ENCODE data around the gene CYP24A1. TPM values are rescaled to one million over a fixed set of nuclear protein-coding genes. Genes with fewer than 3 reads are reported as not detected.
A peak's percentile ranks its signal among the peaks of the same experiment; 100 is the strongest.

CYP24A1 gene
- total and polyA plus RNA-seq, 2 of the 8 experiments (the other 6 are each of a cell fraction or from before 2014, with no cell fraction given): not detected

- ChIA-PET CTCF (ENCODE audit: partially characterized antibody) (interaction anchor here (0.6 to 23.7 kb wide), 10 partner anchors 10 to 437 kb away, joined by 3 to 591 read pairs (median 4); no protein-coding TSS in a partner anchor), POLR2A (ENCODE audit: partially characterized antibody) (interaction anchor here (1.0 to 1.1 kb wide), 2 partner anchors 77 to 438 kb away, joined by 3 to 4 read pairs; no protein-coding TSS in a partner anchor)
- Histone ChIP-seq H2BK5ac (ENCODE audit: low read depth, low read length) (no peak overlapping the region), H3K79me2 (ENCODE audit: control insufficient read depth in 1 of 2, insufficient read depth in 2 of 2, low read length in 2 of 2) (peaks cover 19 to 63% of the 10 kb centered on the region in 2 experiments), H4K20me1 (replicated peaks in 1 of 2; ENCODE audit: control insufficient read depth in 1 of 2, insufficient read depth in 2 of 2, low read length in 2 of 2) (peaks cover 0 to 10% of the 10 kb centered on the region in 2 experiments), H2AFZ (ENCODE audit: low read length) (no peak overlapping the region), H3K18ac (ENCODE audit: extremely low read depth, low read length) (peak overlapping the region; percentile 9; the same call in 1 of the 2 replicates), H2BK12ac (ENCODE audit: low read depth, low read length) (no peak overlapping the region), H3K9ac (replicated peaks in 1 of 4; ENCODE audit: extremely low read depth in 1 of 4, low read depth in 3 of 4, low read length in 3 of 4) (peak overlapping the region in 3 of 4 experiments; percentile 99 to 100 (median 100); a peak in 1 of 7 replicates), H3K4ac (replicated peaks; ENCODE audit: insufficient read length, low read depth, low read length) (no peak overlapping the region), H3K27me3 (replicated peaks in 1 of 4; ENCODE audit: control insufficient read depth in 3 of 4, extremely low read depth in 1 of 4, insufficient read depth in 3 of 4, low read length in 3 of 4) (no peaks in the 10 kb centered on the region), H2BK15ac (ENCODE audit: low read length) (no peak overlapping the region), H3K23ac (ENCODE audit: insufficient read length) (no peak overlapping the region), H4K8ac (ENCODE audit: extremely low read depth, insufficient read depth, low read length) (no peak overlapping the region), H3K27ac (ENCODE audit: low read depth, low read length) (no peak overlapping the region), H2BK20ac (ENCODE audit: low read length) (no peak overlapping the region), H3K79me1 (ENCODE audit: low read depth, low read length) (peaks cover 3% of the 10 kb centered on the region), H3K36me3 (ENCODE audit: control insufficient read depth in 2 of 4, insufficient read depth in 4 of 4, low read length in 3 of 4) (peaks cover 0 to 6% (median 0%) of the 10 kb centered on the region in 4 experiments; a peak in 2 of 8 replicates), H4K91ac (replicated peaks; ENCODE audit: insufficient read length, low read length) (no peak overlapping the region), H3K23me2 (ENCODE audit: low read depth, low read length) (peaks cover 8% of the 10 kb centered on the region; the same call in 1 of the 2 replicates), H2BK120ac (replicated peaks; ENCODE audit: low read depth, low read length) (no peak overlapping the region), H3K4me3 (ENCODE audit: extremely low read depth in 1 of 4, insufficient read depth in 2 of 4, low read depth in 3 of 4, low read length in 4 of 4) (peak overlapping the region; percentile 69 to 94 (median 91)), H4K5ac (ENCODE audit: insufficient read length, low read depth, low read length) (no peak overlapping the region), H3K56ac (replicated peaks; ENCODE audit: insufficient read length, low read depth, low read length) (no peak overlapping the region), H3K4me2 (ENCODE audit: insufficient read depth in 1 of 2, low read depth in 2 of 2, low read length in 2 of 2) (peak overlapping the region; percentile 87 to 95), H3K4me1 (replicated peaks in 1 of 4; ENCODE audit: control insufficient read depth in 3 of 4, insufficient read depth in 4 of 4, low read length in 3 of 4) (peaks cover 0 to 2% (median 0%) of the 10 kb centered on the region in 4 experiments; a peak in 2 of 7 replicates), H2AK5ac (ENCODE audit: low read depth, low read length) (no peak overlapping the region), H3K9me3 (ENCODE audit: insufficient read depth in 2 of 2, low read depth in 1 of 2, low read length in 1 of 2) (no peaks in the 10 kb centered on the region), H3K14ac (ENCODE audit: insufficient read length) (no peak overlapping the region)
- DNase-seq (ENCODE audit: low read depth in 1 of 2, low spot score in 2 of 2) (no peak), FAIRE-seq (no peak)
- WGBS, 2 experiments (ENCODE audit: extremely low coverage in 1 of 2, insufficient coverage in 1 of 2, insufficient read length in 1 of 2, insufficient replicate concordance in 2 of 2, low coverage in 1 of 2, low lambda C conversion rate in 2 of 2, missing lambda C conversion rate in 1 of 2): 68% methylated on average over 5 of the region's 5 CpGs; no CpG with 5 or more reads in 1 of the 2 experiments
- TF ChIP-seq ATF2 (IDR thresholded peaks at IDR 0.05; ENCODE audit: low read length) (no peak), YY1 (IDR thresholded peaks at IDR 0.05; ENCODE audit: low read depth, low read length) (no peak), POU5F1 (IDR thresholded peaks at IDR 0.05; ENCODE audit: low read depth, low read length) (no peak), CHD1 (IDR thresholded peaks at IDR 0.05; ENCODE audit: low read depth, low read length) (no peak), RXRA (IDR thresholded peaks at IDR 0.05; ENCODE audit: insufficient read depth, low read depth, low read length) (no peak), NRF1 (IDR thresholded peaks at IDR 0.05; ENCODE audit: low read depth, low read length) (no peak), MAFK (IDR thresholded peaks at IDR 0.05; ENCODE audit: low read depth, low read length) (no peak), RAD21 (IDR thresholded peaks at IDR 0.05 in 1 of 2, conservative IDR thresholded peaks at IDR 0.05 in 1 of 2; ENCODE audit: low read depth in 2 of 2, low read length in 2 of 2) (no peak), EZH2 (IDR thresholded peaks at IDR 0.05; ENCODE audit: low read depth, low read length, severe bottlenecking) (no peak), BRCA1 (IDR thresholded peaks at IDR 0.05; ENCODE audit: low read depth, low read length) (no peak), ASH2L (IDR thresholded peaks at IDR 0.05; ENCODE audit: low read length) (no peak)
These were observed 35.5 kb upstream of the CYP24A1 start for GRCh38 chr20:54209216-54209813.
